NCI-H510A (cell line): ENCODE measurements around the gene NOL4L.

Experiments used
- DNase-seq: peaks from one replicate; lab custom pipeline; 2025; lab: John Stamatoyannopoulos, UW

NOL4L gene

GRCh38 chr20:32483351-32484224 is 101.5 kb downstream of the NOL4L start:
- peak; percentile 97 for DNase-seq

- DNase-seq: no peak
These were observed 102.5 kb downstream of the NOL4L start for GRCh38 chr20:32482442-32483261.

- no peak for DNase-seq
These were observed 103.0 kb downstream of the NOL4L start for GRCh38 chr20:32482143-32482441.

- DNase-seq: no peak
These were observed 103.6 kb downstream of the NOL4L start for GRCh38 chr20:32481311-32482142.

- no peak for DNase-seq
These were observed 104.5 kb downstream of the NOL4L start for GRCh38 chr20:32480371-32481241.

- DNase-seq: no peak
These were observed 105.4 kb downstream of the NOL4L start for GRCh38 chr20:32479697-32480171.

- no peak for DNase-seq
These were observed 106.1 kb downstream of the NOL4L start for GRCh38 chr20:32479012-32479411.

- DNase-seq: no peak
These were observed 106.6 kb downstream of the NOL4L start for GRCh38 chr20:32478576-32478975.

- no peak for DNase-seq
These were observed 107.3 kb downstream of the NOL4L start for GRCh38 chr20:32477594-32478512.

- DNase-seq: no peak
These were observed 108.2 kb downstream of the NOL4L start for GRCh38 chr20:32476684-32477593.

- no peak for DNase-seq
These were observed 109.9 kb downstream of the NOL4L start for GRCh38 chr20:32474967-32475811.

GRCh38 chr20:32474717-32474966 is 110.5 kb downstream of the NOL4L start:
- no peak for DNase-seq

GRCh38 chr20:32474009-32474716 is 111.0 kb downstream of the NOL4L start:
- no peak for DNase-seq

GRCh38 chr20:32473231-32474008 is 111.7 kb downstream of the NOL4L start:
- DNase-seq: no peak

GRCh38 chr20:32472581-32473207 is 112.4 kb downstream of the NOL4L start:
- DNase-seq: no peak

GRCh38 chr20:32470940-32471339 is 114.2 kb downstream of the NOL4L start:
- DNase-seq: no peak
